HepG2 (cell line): ENCODE data around the gene CCDC3.
"Not testable (repeated sequence)": the region's sequence is repeated elsewhere in the genome, so short reads cannot be mapped to it uniquely, and the experiment has no call there.

Experiments used
- RBFOX2 ChIP-seq: fragments of 200-400 bp; formaldehyde crosslinking; IDR thresholded peaks from 2 replicates; pipeline ENCODE4 v1.6.1; 2017; ENCODE audit warnings: low read depth, mild to moderate bottlenecking, low read length
- USF2 ChIP-seq, 2 experiments: sonication (generic) in 1 of 2; formaldehyde crosslinking in 1 of 2; IDR thresholded peaks; 2 replicates each; pipeline versions ENCODE4 v1.5.1 to v1.6.1; 2011 to 2020; ENCODE audit warnings: borderline replicate concordance in 1 of 2, low read depth in 1 of 2, low read length in 1 of 2, mild to moderate bottlenecking in 1 of 2, missing genetic modification reagents in 1 of 2, moderate library complexity in 1 of 2
- ZBTB37 ChIP-seq: sonication (generic); formaldehyde crosslinking; IDR thresholded peaks from 2 replicates; pipeline ENCODE4 v1.4.0; 2020; ENCODE audit warnings: mild to moderate bottlenecking, missing genetic modification reagents
- ZNF773 ChIP-seq: sonication (generic); formaldehyde crosslinking; IDR thresholded peaks from 2 replicates; pipeline ENCODE4 v1.4.0; 2020; ENCODE audit warnings: missing genetic modification reagents, borderline replicate concordance

GRCh38 chr10:12865515-12865914 is 136.0 kb downstream of the CCDC3 start:
- TF ChIP-seq RBFOX2; ZBTB37 (CRISPR knock-in tag); ZNF773 (CRISPR knock-in tag); USF2 (IDR thresholded peaks at IDR 0.05; ENCODE audit: low read depth, low read length); USF2 (CRISPR knock-in tag; IDR thresholded peaks at IDR 0.05; ENCODE audit: borderline replicate concordance): not testable (repeated sequence)
